ENCODE data around the gene NXPE4.

NXPE4 gene

DNA sequence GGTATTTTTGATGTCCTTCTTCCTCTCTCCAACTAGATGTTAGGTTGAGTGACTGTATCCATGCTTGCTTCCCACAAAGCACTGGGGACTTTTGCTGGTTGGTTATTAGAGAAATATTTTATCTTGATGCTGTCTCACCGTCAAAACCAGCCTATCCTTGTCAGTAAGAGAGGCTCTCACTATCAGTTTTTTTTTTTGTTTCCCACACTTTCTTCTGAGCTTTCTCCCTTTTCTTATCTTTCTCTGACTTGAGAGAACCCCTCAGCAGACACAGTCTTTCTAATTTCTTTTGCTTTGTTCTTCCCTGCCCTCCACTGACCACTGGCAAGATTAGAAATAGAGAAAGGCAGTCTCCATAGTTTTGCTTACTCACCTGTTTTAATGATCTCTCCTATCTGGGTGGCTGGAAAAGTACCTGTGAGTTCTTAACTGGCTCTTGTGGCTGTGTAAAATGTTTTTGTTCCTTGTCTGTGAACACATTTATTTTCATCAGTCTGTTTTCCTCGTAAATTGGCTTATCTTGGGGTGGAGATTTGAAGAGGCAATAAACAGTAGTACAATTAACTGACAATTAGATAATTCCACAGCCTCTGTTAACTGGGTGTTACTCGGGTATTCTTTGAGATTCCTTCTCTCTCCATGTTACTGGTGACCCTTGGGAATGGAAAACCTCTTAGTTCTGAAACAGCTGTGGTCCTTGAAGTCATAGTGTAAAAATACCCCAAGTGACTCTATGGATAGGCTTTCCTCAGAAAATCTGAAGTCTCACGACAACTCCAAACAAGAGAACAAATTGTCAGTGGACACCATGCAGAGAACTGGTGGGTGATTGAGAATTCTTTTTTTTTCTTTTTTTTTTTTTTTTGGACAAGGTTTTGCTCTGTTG is 35.9 kb downstream of the NXPE4 start, which contains the start of gene NXPE1:
TSS of gene NXPE1 (minus strand) at position 457 of the 886 bp plus-strand sequence. CDS start 8,680 bp downstream, outside the sequence.
- DNase-seq (ENCODE audit: low spot score) = no peak

DNA sequence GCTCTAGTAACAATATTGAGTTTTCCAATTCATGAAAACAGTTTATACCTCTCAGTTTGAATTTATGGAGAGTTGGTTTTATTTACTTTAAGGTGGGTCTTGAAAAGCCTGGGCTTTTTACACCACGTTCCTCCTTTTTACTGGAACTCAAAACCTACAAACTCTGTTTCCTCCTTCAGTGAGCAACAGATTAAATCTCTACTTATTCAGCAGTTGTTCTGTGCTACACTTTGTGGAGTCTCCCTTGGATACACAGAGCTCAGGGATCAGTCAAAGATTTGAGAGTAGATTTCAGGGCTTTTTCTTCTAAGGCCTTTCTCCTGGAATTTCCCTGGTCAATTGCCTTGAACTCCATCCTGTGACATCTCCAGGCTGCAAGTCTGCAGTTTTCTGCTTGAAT is 39.5 kb downstream of the NXPE4 start:
- DNase-seq (ENCODE audit: low spot score) = no peak

DNA sequence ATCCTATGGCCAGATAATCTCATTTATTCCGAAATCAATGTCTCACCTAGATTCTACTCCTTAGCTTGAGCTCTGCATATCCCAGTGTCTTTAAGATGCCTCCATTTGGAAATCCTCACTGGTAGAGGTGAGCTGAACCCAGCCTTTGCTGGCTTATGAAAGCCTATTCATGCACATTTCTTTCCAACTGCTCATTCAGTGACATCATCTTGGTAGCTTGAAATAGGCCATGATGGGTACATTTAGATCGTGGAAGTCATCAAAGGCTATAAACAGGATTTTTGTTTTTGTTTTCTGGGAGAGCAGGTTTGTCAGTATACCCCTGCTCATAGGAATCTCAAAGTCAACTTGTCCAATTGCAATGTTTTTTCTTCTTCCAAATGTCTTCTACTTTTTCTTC is 41.9 kb downstream of the NXPE4 start:
- DNase-seq (ENCODE audit: low spot score) = no peak

DNA sequence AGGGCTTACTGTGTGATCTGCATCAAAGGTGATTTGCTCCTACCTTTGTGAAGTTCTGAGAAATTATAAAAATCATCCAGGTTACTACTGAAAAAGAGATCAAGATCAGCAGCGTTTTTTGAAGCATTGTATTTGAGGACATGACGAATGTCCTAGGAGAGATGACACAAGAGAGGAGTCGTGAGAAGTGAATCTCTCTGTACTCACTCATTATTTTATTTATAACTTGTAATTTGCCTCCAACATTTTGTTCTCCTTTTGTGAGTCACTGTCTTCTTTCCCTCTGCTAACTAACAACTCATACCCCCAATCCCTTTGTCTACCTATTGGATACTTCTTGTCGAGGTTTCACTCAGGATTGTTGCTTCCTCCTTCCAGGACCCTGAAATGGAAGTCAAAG is 44.5 kb downstream of the NXPE4 start:
- DNase-seq (ENCODE audit: low spot score) = no peak

DNA sequence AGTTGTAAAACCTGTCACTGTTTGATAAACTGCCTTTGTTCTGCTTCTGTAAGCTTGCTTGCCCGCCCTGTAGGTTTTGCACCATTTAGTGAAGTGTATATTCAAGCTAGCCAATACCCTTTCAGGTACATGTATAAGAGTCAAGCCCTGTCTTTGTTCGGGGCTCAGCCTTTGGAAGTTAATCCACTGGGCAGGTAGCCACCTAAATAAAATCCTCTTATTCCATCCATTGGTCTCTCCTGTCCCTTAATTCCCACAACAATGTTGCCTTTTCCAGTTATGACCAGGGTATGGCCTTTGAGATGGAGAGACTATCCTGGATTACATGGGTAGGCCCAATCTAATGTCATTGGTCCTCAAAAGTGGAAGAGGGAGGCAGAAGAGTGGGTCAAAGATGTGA is 69.9 kb downstream of the NXPE4 start:
- DNase-seq (ENCODE audit: low spot score) = no peak

DNA sequence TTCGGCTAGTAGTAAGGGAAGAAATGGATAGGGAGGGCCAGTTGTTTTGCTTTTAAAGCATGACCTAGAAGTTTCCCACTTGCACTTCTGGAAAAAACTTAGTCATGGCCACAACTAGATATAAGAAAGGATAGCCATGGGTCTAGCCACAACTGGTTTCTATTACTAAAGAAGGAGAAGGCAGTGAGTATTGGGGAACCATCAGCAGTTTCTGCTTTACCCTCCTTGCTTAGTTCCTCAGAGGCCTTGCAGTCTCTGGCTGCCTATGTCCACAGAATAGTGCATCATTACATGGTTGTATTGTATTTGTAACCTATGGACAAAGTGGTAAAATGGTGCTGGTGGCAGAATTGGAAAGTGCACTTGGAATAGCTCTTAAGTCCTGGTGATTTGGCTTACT is 71.5 kb downstream of the NXPE4 start:
- no peak for DNase-seq (ENCODE audit: low spot score)

DNA sequence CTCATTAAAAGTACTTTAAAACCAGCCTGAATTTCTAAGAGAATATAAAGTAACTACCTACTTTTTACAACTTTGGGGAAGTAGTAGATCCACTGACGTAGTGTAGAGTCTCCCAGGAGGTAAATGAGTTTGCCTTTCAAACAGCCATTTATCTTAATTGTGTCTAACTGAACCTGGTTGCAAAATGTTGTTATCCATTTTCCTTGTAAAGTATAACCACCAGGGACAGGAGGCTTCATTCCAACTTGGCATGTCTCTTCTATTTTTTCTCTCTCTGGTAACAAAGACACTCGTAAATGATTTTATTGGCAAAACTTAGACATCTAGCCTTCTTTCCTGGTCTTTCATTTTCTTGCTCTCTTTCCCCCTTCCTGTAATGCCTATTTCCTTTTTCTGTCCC is 72.8 kb downstream of the NXPE4 start:
- no peak for DNase-seq (ENCODE audit: low spot score)

Measured in hepatic stellate cell (primary cell).